Keratinocyte (primary cell): ENCODE data around the gene BEND4. TPM values are rescaled to one million over a fixed set of nuclear protein-coding genes. Genes with fewer than 3 reads are reported as not detected.

Experiments
- DNase-seq: peaks from one replicate; pipeline ENCODE4 v3.0.0-alpha.2; 2011; ENCODE audit warnings: low read depth, missing footprints, low spot score
- FAIRE-seq: peaks from 2 replicates; lab custom pipeline; 2011; peaks lifted over from hg19 to GRCh38; lab: Jason Lieb, UNC
- H2AFZ ChIP-seq: 2 replicates; pipeline ENCODE4 v1.6.0; 2012; ENCODE audit warnings: low read length, control low read depth, inconsistent platforms; ENCODE audit not compliant: control insufficient read depth
- H3K27ac ChIP-seq: 2 replicates; pipeline ENCODE4 v1.5.1; 2011; ENCODE audit warnings: low read length; ENCODE audit not compliant: control insufficient read depth, insufficient read depth
- H3K27me3 ChIP-seq: 3 replicates; pipeline ENCODE4 v1.6.0; 2011; ENCODE audit warnings: low read length; ENCODE audit not compliant: control insufficient read depth, insufficient read depth; ENCODE audit errors: extremely low read depth
- H3K36me3 ChIP-seq, 2 experiments: 2 replicates in 1 of 2; 3 replicates in 1 of 2; pipeline ENCODE4 v1.5.1; 2011; ENCODE audit warnings: low read length in 2 of 2, mild to moderate bottlenecking in 1 of 2; ENCODE audit not compliant: control insufficient read depth in 2 of 2, insufficient read depth in 2 of 2; ENCODE audit errors: extremely low read depth in 1 of 2
- H3K4me1 ChIP-seq: 3 replicates; pipeline ENCODE4 v1.5.1; 2011; ENCODE audit warnings: low read length; ENCODE audit not compliant: control insufficient read depth, insufficient read depth; ENCODE audit errors: extremely low read depth
- H3K4me2 ChIP-seq: 3 replicates; pipeline ENCODE4 v1.6.0; 2011; ENCODE audit warnings: low read depth, low read length; ENCODE audit not compliant: control insufficient read depth, insufficient read depth; ENCODE audit errors: extremely low read depth
- H3K4me3 ChIP-seq, 3 experiments: fragments of 200-600 bp in 1 of 3; sonication (generic) in 1 of 3; 2 replicates in 2 of 3; 3 replicates in 1 of 3; pipeline ENCODE4 v1.5.1; 2011 to 2016; ENCODE audit warnings: low read length in 3 of 3, mild to moderate bottlenecking in 3 of 3, control low read depth in 2 of 3, inconsistent platforms in 1 of 3, low read depth in 1 of 3, mixed read lengths in 1 of 3, mixed run types in 1 of 3, moderate library complexity in 1 of 3; ENCODE audit not compliant: control insufficient read depth in 2 of 3, insufficient read depth in 2 of 3; ENCODE audit errors: extremely low read depth in 1 of 3
- H3K79me2 ChIP-seq: 2 replicates; pipeline ENCODE4 v1.6.0; 2012; ENCODE audit warnings: low read length; ENCODE audit not compliant: control insufficient read depth, insufficient read depth
- H3K9ac ChIP-seq: 3 replicates; pipeline ENCODE4 v1.6.0; 2011; ENCODE audit warnings: low read length; ENCODE audit not compliant: control insufficient read depth, insufficient read depth; ENCODE audit errors: extremely low read depth
- H3K9me1 ChIP-seq: 3 replicates; pipeline ENCODE4 v1.6.0; 2011; ENCODE audit warnings: low read length; ENCODE audit not compliant: control insufficient read depth, insufficient read depth; ENCODE audit errors: extremely low read depth
- H3K9me3 ChIP-seq: 2 replicates; pipeline ENCODE4 v1.5.1; 2012; ENCODE audit warnings: low read depth, low read length; ENCODE audit not compliant: control insufficient read depth
- H4K20me1 ChIP-seq: 3 replicates; pipeline ENCODE4 v1.6.0; 2011; ENCODE audit warnings: low read length; ENCODE audit not compliant: control insufficient read depth, insufficient read depth; ENCODE audit errors: extremely low read depth
- EZH2 ChIP-seq: IDR thresholded peaks from one replicate; pipeline ENCODE4 v1.6.1; 2012; ENCODE audit warnings: inconsistent platforms, mild to moderate bottlenecking, low read length, moderate library complexity
- dilution Hi-C: fragments of 300-500 bp; cut with MboI; formaldehyde crosslinking; loops from one replicate; pipeline ENCODE4 v1.7.0; 2020; ENCODE audit warnings: low sequenced_read_pairs; ENCODE audit not compliant: extremely low pct_ligation_motif_present
- polyA plus RNA-seq, 5 experiments: library from polyadenylated mRNA; depleted of rRNA in 3 of 5; stranded (reverse) in 3 of 5; stranded (forward) in 1 of 5; unstranded in 1 of 5; fragments of >200 nt; gene quantifications; 1 replicate in 1 of 5; 2 replicates in 3 of 5; 3 replicates in 1 of 5; pipeline versions ENCODE4 v1.2.1 to v1.2.3, GENCODE V29; 2011 to 2012; ENCODE audit warnings: missing spikeins in 2 of 5, low read depth in 1 of 5, low replicate concordance in 1 of 5
- TF ChIP-seq, protein P1 (sequence below), 3 experiments: IDR thresholded peaks in 1 of 3; conservative IDR thresholded peaks in 1 of 3; optimal IDR thresholded peaks in 1 of 3; 2 replicates in 2 of 3; 3 replicates in 1 of 3; pipeline versions ENCODE3 to v1.5.1; 2011; ENCODE audit warnings: low read length in 3 of 3, mild to moderate bottlenecking in 3 of 3, moderate library complexity in 2 of 3, control low read depth in 1 of 3, inconsistent platforms in 1 of 3; ENCODE audit not compliant: insufficient read depth in 2 of 3; ENCODE audit errors: extremely low read depth in 1 of 3

BEND4 gene
- polyA plus RNA-seq, 1 donor (not counting 4 experiments of a cell fraction or from before 2014, with no cell fraction given): not detected

DNA sequence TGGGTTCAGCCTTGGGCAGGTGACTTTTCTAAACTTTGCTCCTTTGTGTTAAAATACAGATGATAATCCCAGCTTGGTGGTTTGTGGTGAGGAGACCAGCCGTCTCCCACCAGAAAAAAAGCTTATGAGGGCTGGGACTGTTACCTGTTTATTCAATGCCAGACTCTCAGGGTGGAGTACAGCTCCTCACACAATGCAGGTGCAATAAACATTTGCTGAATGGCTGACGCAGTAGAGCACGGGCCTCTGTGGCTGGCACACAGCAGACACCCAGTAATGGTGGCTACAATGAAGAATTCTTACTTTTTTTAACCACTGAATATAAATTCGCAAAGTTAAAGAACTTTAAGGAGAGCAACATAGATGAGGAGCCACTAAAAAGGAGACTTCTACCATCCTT is 30.2 kb downstream of the BEND4 start:
- FAIRE-seq (no peak), DNase-seq (no peak)
- Histone ChIP-seq H4K20me1 (no peaks in the 10 kb centered on the region), H3K4me2 (no peak overlapping the region), H3K9me1 (no peaks in the 10 kb centered on the region), H3K9ac (no peak overlapping the region), H3K27me3 (peaks cover 3% of the 10 kb centered on the region), H3K79me2 (no peaks in the 10 kb centered on the region), H3K27ac (no peak overlapping the region), H3K36me3 (no peaks in the 10 kb centered on the region), H2AFZ (no peak overlapping the region), H3K4me1 (no peaks in the 10 kb centered on the region), H3K4me3 (no peak overlapping the region), H3K9me3 (no peaks in the 10 kb centered on the region)
- no peak for TF ChIP-seq EZH2
- TF ChIP-seq, protein P1, sequence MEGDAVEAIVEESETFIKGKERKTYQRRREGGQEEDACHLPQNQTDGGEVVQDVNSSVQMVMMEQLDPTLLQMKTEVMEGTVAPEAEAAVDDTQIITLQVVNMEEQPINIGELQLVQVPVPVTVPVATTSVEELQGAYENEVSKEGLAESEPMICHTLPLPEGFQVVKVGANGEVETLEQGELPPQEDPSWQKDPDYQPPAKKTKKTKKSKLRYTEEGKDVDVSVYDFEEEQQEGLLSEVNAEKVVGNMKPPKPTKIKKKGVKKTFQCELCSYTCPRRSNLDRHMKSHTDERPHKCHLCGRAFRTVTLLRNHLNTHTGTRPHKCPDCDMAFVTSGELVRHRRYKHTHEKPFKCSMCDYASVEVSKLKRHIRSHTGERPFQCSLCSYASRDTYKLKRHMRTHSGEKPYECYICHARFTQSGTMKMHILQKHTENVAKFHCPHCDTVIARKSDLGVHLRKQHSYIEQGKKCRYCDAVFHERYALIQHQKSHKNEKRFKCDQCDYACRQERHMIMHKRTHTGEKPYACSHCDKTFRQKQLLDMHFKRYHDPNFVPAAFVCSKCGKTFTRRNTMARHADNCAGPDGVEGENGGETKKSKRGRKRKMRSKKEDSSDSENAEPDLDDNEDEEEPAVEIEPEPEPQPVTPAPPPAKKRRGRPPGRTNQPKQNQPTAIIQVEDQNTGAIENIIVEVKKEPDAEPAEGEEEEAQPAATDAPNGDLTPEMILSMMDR (optimal IDR thresholded peaks at IDR 0.05 in 1 of 3, IDR thresholded peaks at IDR 0.05 in 1 of 3, conservative IDR thresholded peaks at IDR 0.05 in 1 of 3; ENCODE audit: extremely low read depth in 1 of 3, insufficient read depth in 2 of 3, low read length in 3 of 3): no peak
- dilution Hi-C loops: no loop called here

DNA sequence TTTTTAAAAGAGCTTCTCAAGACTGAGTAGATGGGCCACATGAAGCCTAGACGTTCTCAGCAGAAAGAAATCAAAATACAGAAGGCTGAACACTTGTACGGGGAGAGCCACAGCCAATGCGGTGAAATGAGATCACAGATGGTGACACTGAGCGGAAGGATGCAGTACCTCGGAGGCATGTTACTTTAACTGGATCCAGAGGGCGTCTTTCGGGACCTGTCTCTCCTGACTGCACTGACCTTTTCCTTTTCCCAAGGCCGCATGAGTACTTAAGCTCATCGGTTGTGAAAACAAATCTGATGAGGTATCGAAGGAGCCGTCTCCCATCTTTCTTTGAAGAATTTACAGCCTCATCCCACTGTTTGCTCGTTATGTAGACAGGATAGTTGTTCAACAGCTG is 32.6 kb downstream of the BEND4 start:
- dilution Hi-C loops: no loop called here
- no peak for FAIRE-seq

More for the DNA sequence above, 32.6 kb downstream of the BEND4 start:
- no peaks in the 10 kb centered on the region for H3K36me3 ChIP-seq
- H3K79me2 ChIP-seq: no peaks in the 10 kb centered on the region
- no peak overlapping the region for H3K4me2 ChIP-seq
- no peak for DNase-seq
- no peaks in the 10 kb centered on the region for H3K9me3 ChIP-seq
- no peak overlapping the region for H3K9ac ChIP-seq
- peaks cover 4% of the 10 kb centered on the region for H3K27me3 ChIP-seq
- no peaks in the 10 kb centered on the region for H3K4me1 ChIP-seq
- no peak overlapping the region for H2AFZ ChIP-seq
- no peak overlapping the region for H3K27ac ChIP-seq
- no peaks in the 10 kb centered on the region for H3K9me1 ChIP-seq
- no peaks in the 10 kb centered on the region for H4K20me1 ChIP-seq
- no peak for TF ChIP-seq EZH2
- TF ChIP-seq, protein P1 (optimal IDR thresholded peaks at IDR 0.05 in 1 of 3, IDR thresholded peaks at IDR 0.05 in 1 of 3, conservative IDR thresholded peaks at IDR 0.05 in 1 of 3; ENCODE audit: extremely low read depth in 1 of 3, insufficient read depth in 2 of 3, low read length in 3 of 3): no peak
- no peak overlapping the region for H3K4me3 ChIP-seq
